Coronary artery (tissue), 2 donors: ENCODE results near the gene GRIA4.

ENCODE experiments used
- DNase-seq: peaks from one replicate; pipeline ENCODE4 v3.0.0-alpha.2; 2017; ENCODE audit warnings: low spot score
- H3K27ac ChIP-seq, 2 donors: fragments of 200-600 bp; sonication (generic); one replicate each; pipeline ENCODE4 v1.5.1; 2016 to 2019
- H3K4me3 ChIP-seq: fragments of 200-600 bp; sonication (generic); 2 replicates; pipeline ENCODE4 v1.5.1; 2016; ENCODE audit warnings: mild to moderate bottlenecking, moderate library complexity
- CTCF ChIP-seq: fragments of 200-600 bp; sonication (generic); IDR thresholded peaks from one replicate; pipeline ENCODE4 v1.5.1; 2019; ENCODE audit warnings: antibody characterized with exemption

Gene GRIA4

DNA sequence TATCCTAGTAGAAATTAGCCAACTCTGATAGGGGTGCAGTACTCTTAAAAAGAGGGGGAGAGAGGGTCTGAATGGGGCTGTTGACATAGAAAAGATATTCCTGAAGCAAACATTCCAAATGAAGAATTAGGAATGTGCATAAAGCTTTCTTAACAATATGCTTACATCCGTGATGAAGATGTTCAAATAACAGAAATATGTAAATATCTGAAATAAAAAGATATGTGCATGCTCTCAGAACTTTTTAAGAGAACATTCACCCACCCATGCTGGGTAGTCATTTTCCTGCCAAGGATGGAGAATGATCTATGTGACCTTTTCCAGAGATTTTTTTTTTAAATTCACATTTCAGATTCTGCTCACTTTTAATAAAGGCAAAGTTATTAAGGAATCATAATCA lies 80.6 kb downstream of the GRIA4 start:
- H3K4me3 ChIP-seq = no peak overlapping the region
- no peak for DNase-seq
- no peak for TF ChIP-seq CTCF
- no peak overlapping the region for H3K27ac ChIP-seq

DNA sequence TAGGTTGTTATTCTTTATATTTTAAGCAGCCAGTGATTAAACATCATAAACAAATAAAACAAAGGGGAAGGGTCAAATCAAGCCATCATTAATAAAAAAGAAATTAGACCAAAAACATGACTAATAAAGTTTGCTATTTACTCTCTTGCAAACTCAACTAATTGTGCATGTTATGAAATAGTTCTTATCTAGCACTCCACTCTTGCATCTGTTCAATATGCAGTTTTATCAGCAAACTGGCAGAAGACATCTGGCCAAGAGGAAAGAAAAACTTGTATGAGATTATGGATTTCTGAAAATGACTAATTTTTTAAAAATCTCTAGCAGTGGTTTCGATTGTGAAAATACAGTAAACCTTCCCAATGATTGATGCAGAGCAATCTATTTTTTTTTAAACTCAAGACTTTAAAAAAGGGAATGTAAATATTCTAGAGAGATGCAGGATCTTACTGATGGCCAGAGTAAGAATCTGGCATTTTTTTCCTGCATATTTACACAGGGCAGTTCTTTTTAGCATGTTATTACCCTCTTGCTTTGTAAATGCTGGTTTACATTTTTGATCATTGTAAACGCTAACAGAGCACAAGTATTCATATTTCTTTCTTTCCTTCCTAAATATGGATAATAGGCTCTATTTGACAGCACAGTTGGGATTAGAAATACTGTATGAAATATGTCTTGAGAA lies 83.3 kb downstream of the GRIA4 start:
- DNase-seq = no peak
- Histone ChIP-seq H3K4me3 (no peak overlapping the region), H3K27ac (no peak overlapping the region)
- no peak for TF ChIP-seq CTCF

DNA sequence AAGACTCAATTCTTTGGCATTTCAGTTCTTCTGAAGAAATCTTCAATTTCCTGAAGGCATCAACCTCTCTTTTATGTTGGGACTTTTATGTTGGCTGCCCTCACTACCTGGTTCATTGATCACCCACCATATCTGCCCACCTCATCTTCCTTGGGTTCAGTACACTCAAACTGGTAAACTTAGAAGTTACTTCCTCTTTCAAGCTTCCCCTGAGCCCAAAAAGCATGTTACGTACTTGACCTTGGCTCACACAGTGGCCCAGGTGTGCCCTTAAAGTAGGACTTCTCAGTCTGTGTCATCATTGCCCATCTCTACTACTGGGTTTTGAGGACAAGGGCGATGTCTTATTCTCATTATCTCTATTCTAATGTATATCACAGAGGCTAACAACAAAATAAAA lies 86.1 kb downstream of the GRIA4 start:
- DNase-seq = no peak
- TF ChIP-seq CTCF = no peak
- no peak overlapping the region for H3K4me3 ChIP-seq

DNA sequence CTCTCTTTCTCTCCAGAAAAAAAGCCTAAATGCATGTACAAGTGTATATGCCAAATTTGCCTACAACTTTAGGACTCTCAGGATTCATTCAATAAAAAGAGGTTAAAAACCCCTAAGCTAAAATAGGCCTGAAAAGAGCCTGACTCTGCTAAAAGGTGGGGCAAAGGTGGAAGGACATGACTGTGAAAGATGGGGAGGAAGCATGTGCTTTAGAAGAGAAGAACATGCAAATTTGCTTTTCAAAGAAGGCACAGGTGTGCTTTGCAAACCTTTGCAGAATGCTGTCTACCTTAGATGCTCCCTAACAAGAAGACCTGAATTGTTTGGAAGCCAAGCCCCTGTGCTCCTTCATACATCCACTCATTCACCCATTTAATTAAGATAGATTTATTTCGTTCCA lies 87.4 kb downstream of the GRIA4 start:
- no peak for TF ChIP-seq CTCF
- Histone ChIP-seq H3K27ac (no peak overlapping the region), H3K4me3 (no peak overlapping the region)
- DNase-seq = no peak

More for the DNA sequence above, 86.1 kb downstream of the GRIA4 start:
- H3K27ac ChIP-seq = no peak overlapping the region

DNA sequence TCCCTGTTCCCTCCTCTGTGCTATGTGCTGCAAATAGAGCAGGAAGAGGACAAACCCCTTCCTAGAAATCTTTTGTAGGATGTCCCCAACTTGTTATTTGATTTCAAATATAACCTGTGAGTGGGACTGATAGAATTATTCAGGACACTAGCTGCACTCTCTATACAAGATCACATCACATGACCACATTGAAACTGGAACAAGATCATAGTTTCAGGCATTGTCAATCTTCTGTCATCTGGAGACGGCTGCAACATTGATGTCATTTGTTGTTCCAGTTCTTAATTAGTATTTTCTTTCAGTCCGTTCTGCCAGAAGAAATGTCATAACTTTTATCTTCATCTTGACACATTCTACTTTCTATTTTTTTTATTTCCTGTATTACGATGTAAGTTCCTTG lies 89.3 kb downstream of the GRIA4 start:
- Histone ChIP-seq H3K27ac (no peak overlapping the region), H3K4me3 (no peak overlapping the region)
- DNase-seq = no peak
- TF ChIP-seq CTCF = no peak

GRCh38 chr11:105700271-105700670 lies 90.4 kb downstream of the GRIA4 start:
- no peak for DNase-seq

More at GRCh38 chr11:105700271-105700670, 90.4 kb downstream of the GRIA4 start:
- Histone ChIP-seq H3K4me3 (no peak overlapping the region), H3K27ac (no peak overlapping the region)
- TF ChIP-seq CTCF = no peak
